HG03280 (cell line): ENCODE measurements around the gene FHL2.
"Not testable (repeated sequence)": the region's sequence is repeated elsewhere in the genome, so short reads cannot be mapped to it uniquely, and the experiment has no call there.

Experiments
- ATAC-seq: cut with Tn5 transposase; IDR thresholded peaks from one replicate; pipeline ENCODE4 v1.9.1; 2021; ENCODE audit warnings: mild to moderate bottlenecking, moderate library complexity; ENCODE audit not compliant: unreplicated experiment

FHL2 gene

DNA sequence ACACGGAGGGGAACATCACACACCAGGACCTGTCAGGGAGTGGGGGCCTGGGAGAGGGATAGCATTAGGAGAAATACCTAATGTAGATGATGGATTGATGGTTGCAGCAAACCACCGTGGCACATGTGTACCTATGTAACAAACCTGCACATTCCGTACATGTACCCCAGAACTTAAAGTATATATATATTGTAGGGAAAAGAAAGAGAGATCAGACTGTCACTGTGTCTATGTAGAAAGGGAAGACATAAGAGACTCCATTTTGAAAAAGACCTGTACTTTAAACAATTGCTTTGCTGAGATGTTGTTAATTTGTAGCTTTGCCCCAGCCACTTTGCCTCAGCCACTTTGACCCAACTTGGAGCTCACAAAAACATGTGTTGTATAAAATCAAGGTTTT, 26.0 kb upstream of the FHL2 start:
- not testable (repeated sequence) for ATAC-seq

DNA sequence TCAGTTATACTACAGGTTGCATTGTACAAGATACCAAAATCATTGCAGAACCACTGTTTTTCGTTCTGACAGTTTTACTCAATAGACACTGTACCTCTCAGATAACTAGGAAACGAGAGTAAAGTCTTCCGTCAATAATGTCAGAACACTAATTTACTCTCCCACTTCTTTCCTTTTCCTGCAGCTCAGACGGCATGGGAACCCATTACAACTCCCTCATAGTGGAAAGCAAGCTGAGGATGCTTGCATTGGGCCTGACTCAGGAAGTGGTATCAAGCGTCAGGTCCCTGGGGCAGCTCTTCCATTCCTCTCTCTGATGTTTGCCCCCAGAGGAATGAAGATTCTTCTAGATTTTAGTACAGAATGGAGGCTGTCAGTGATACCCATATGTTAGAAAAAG, 23.9 kb upstream of the FHL2 start:
- ATAC-seq, result no peak

DNA sequence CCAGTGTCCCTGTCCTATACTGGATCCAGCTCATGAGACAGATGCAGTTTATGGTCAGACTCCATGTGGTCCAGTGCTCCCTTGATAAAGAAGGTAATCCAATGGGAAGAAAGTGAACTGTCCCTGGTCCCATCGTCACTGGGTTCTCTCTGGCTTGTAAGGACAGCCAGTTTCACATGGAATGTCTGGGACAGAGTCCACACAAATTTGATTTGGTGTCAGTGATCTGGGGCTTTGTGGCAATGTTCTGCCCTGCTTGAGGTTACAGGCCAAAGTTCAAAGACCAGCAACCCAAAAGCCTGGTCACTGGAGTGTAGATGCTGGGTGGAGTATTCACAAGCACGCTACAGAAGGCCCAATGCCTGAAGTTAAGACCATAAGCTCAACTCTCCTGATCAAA, 22.2 kb upstream of the FHL2 start:
- ATAC-seq, result no peak

DNA sequence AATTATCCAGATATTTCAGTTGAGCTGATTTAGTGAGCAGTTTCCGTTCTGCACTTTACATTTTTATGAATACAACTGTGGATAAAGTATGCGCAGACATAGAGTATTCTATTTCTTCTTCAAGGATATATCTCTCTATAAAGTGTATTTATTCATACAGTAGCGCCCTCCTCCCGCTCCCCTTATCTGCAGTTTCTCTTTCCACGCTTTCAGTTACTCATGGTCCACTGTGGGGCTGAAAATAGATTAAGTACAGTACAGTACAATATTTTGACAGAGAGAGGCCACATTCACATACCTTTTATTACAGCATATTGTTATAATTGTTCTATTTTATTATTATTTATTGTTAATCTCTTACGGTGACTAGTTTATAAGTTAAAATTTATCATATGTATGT, 19.7 kb upstream of the FHL2 start:
- no peak for ATAC-seq

DNA sequence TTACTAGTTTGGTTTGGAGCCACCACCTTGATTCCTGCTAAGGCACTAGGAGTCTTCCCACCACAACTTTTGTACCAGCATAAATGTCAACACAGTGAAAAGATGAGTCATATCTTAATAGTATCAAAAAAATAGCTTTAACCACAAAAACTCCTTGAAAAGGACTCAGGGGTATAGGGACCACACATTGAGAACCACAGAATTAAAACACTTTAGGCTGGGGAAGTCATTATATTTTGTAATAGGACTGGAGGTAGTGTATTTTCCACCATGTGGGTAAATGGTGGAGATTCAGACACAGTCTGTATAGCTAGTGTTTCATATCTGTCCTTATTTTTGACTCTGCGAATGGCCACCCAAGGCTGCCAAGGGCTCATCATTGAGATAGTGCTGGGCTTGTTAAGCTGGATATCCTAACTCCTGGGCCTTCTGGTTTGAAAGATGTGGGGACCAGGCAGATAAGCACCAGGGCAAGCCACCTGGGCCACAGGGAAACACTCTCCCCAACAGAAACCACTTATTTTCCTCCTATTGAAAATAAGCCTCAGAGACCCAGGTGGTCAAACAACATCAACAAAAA, 19.1 kb upstream of the FHL2 start:
- ATAC-seq, result no peak

DNA sequence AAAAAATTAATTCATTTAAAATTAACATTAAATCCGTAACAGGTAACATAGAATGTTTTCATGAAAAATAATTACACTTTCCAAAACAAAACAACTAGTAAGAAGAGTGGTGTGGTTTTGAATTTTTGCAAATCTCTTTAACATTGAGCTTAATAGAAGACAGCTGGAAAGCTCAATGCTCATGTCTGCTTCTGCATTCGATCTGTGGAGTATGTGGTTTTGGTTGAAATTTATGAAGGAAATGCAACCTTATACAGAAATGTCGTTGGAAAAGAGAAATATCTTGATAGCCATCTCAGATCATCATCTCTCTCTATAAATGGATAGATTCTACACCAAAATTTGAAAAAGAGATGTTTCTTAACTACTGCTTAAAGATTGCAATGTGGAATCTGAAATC, 17.3 kb upstream of the FHL2 start:
- ATAC-seq, result no peak

DNA sequence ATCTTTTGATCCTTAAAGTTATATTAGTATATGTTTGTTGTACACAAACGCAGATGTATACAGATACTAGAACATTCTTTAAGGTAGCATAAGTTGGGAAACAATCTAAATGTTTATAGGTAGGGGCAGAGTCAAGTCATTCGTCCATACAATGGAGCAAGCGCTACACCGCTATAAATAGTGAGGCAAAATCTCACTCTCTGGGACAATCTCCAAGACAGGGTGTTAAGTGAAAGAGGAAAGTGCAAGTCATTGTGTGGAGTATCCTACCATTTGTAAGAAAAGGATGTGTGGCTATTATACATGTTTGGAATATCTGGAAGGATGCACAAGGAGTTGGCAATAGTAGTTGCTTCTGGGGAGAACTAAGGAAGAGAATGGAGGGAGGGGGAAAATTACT, 16.2 kb upstream of the FHL2 start:
- ATAC-seq, result no peak

DNA sequence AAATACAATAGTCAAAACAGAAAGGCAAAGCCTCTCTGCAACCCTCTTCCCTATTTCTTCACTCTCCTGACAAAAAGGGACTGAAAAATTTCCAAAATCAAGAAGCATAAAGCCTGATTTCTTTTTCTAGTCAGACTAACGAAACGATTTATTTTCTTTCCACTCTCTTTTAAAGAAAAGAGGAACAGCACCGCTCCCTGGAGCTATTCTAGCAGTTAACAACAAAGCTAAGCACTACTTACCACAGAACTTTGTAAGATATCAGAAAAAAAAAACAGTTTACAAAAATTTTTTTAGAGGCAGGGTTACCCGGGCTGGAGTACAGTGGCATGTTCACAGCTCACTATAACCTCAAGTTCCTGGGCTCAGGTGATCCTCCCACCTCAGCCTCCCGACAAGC, 14.4 kb upstream of the FHL2 start:
- ATAC-seq, result no peak

- no peak for ATAC-seq
Measured at GRCh38 chr2:105412584-105412983, 13.7 kb upstream of the FHL2 start.

GRCh38 chr2:105411720-105412407, 13.0 kb upstream of the FHL2 start:
- no peak for ATAC-seq

DNA sequence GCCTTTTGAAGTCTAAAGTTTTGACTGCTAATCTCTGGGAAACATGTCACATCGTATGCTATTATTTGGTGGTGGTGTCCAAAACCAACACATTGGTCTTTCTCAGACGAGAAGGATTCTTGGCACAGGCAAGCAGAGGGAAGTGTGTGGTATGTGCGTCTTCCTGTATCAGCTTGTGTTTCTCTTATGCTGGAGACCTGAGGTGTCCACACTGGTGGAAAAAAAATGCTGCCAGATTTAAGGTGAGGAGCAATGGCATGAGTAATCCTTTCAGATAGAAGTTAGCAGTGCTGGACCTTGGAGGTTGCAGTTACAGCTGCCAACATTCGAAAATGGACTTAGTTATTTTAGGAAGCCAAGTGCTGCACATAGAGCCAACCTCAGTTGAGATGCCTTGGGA, 11.7 kb upstream of the FHL2 start:
- ATAC-seq, result no peak

DNA sequence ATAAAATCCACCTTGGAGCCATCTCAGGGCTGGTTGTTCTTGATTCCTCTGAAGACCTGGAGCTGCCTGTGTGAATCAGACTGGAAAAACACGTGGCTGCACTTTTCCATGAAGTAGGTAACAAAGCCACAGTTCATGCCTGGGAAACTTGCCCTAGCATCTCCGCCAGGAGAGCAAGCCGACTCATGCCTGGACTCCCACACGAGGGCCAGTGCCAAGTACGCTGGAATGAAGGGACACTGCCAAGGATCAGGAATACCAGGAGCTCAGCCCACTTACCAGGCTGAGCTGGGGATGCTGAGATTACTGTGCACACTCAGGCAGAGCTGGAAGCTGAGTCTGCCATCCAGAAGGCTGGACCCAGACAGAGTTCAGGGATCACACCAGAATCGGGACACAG, 10.9 kb upstream of the FHL2 start:
- ATAC-seq, result no peak

GRCh38 chr2:105407946-105408743, 9.3 kb upstream of the FHL2 start:
- ATAC-seq, result no peak

DNA sequence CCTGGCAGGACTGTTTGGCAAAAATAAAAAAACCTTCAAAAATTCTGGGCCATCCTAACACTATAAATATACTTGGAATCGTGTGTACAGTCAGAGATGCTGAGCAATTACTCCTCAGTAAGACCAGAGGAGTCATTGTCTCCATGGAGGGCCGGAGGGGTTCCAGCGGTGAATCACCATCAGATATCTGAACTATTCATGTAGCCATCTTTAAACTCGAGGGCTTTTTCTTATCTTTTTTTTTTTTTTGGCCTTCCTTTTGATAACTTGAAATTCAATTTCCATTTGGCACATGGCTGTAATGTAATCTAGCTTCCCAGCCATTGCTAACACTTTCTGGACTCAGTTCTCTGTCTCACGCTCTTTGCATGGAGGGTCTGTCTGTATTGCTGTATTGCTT, 7.4 kb upstream of the FHL2 start:
- no peak for ATAC-seq

GRCh38 chr2:105405291-105405690, 6.4 kb upstream of the FHL2 start:
- no peak for ATAC-seq

- no peak for ATAC-seq
Measured at GRCh38 chr2:105404736-105405135, 5.9 kb upstream of the FHL2 start.

DNA sequence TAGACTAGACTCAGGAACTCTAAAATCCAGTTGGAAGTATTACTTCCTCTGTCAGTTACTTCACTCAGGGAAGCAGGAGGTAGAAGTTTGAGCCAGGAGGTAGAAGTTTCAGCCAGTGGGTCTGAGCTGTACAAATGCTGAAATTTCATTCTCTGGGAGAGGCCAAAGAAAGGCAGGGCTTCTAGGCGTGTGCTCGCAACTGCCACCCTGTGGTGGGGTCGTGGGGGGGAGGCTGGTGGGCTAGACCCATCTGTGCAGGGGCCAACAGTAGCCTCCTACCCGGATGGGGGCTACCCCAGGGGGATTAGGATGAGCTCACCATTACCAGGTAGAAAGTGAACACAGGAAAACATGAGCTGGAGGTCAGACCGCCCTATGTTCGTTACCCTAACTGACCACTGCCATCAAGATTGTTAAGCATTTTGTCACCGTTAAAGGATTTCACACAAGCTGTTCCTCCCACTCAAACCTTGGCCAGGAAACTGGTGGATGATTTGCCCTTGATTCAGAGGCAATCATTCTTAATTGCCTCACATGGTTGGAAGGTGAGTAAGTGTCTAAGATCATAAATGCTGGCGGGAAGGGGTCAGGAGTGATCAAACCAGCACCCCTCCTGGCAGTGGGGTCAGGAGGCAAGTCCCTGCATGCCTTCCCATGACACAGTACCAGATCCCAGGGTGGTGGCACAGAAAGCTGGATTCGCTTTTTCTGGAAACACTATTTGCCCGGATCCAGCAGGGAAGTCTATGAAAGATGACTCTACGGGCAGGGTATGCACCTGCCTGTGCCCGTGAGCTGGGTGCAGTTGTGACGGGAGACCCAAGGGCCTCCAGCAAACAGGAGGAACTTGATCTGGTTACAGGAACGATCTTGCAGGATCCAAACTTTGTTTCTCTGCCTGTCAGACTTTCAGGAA, 5.2 kb upstream of the FHL2 start:
- no peak for ATAC-seq

GRCh38 chr2:105403241-105403782, 4.5 kb upstream of the FHL2 start:
- ATAC-seq, result no peak

DNA sequence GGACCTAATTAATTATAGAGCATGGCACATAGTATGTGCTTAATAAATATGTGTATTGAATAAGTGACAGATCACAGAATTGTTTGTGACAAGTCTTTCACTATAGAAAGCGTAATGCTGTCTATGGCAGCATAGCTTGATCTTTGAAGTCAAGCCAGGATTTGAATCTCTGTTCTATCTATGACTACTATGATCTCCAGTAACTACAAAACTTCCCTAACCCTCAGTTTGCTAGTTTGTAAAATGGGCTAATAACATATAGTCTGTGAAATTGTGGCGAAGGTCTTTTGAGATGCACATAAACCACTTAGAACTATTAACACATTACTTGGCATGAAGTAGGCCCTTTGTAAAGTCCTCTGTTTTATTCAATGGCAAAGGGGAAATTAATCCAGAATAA, 4.0 kb upstream of the FHL2 start:
- no peak for ATAC-seq

- ATAC-seq, result no peak
Measured at GRCh38 chr2:105401867-105402266, 3.0 kb upstream of the FHL2 start.

- no peak for ATAC-seq
Measured at GRCh38 chr2:105400138-105400540, 1.3 kb upstream of the FHL2 start.
